H9 (cell line): Measurements from ENCODE around the gene ZNF547. TPM values are rescaled to one million over a fixed set of nuclear protein-coding genes. Genes with fewer than 3 reads are reported as not detected.

Source experiments
- DNase-seq: peaks from one replicate; pipeline ENCODE4 v3.0.0-alpha.2; 2017
- H2AFZ ChIP-seq: one replicate; pipeline ENCODE4 v1.6.1; 2013; ENCODE audit warnings: mild to moderate bottlenecking, low read length, control low read depth, moderate library complexity
- H2AK5ac ChIP-seq: 2 replicates; pipeline ENCODE4 v1.6.1; 2013; ENCODE audit warnings: low read length, control low read depth, mixed read lengths; ENCODE audit not compliant: insufficient read length
- H2BK120ac ChIP-seq: one replicate; pipeline ENCODE4 v1.6.1; 2013; ENCODE audit warnings: low read depth, mild to moderate bottlenecking, low read length, control low read depth, inconsistent platforms; ENCODE audit not compliant: poor library complexity, severe bottlenecking
- H2BK12ac ChIP-seq: 2 replicates; pipeline ENCODE4 v1.6.1; 2013; ENCODE audit warnings: low read length, control low read depth, mixed read lengths, low read depth; ENCODE audit not compliant: insufficient read length
- H2BK15ac ChIP-seq: 2 replicates; pipeline ENCODE4 v1.6.1; 2013; ENCODE audit warnings: low read depth, low read length, control low read depth
- H2BK20ac ChIP-seq: one replicate; pipeline ENCODE4 v1.6.1; 2013; ENCODE audit warnings: low read depth, mild to moderate bottlenecking, low read length, control low read depth, inconsistent platforms; ENCODE audit not compliant: poor library complexity, severe bottlenecking
- H2BK5ac ChIP-seq: 2 replicates; pipeline ENCODE4 v1.6.1; 2013; ENCODE audit warnings: low read length, control low read depth, mixed read lengths; ENCODE audit not compliant: insufficient read length
- H3K14ac ChIP-seq: 2 replicates; pipeline ENCODE4 v1.6.1; 2013; ENCODE audit warnings: low read length, control low read depth; ENCODE audit not compliant: insufficient read depth
- H3K18ac ChIP-seq: 2 replicates; pipeline ENCODE4 v1.6.1; 2013; ENCODE audit warnings: low read depth, mild to moderate bottlenecking, mixed read lengths, low read length, control low read depth; ENCODE audit not compliant: insufficient read length
- H3K23ac ChIP-seq: 2 replicates; pipeline ENCODE4 v1.6.1; 2013; ENCODE audit warnings: low read length, control low read depth, mixed read lengths, low read depth; ENCODE audit not compliant: insufficient read length
- H3K23me2 ChIP-seq: 2 replicates; pipeline ENCODE4 v1.6.1; 2013; ENCODE audit warnings: low read depth, mild to moderate bottlenecking, mixed read lengths, low read length, control low read depth; ENCODE audit not compliant: insufficient read length, poor library complexity, severe bottlenecking
- H3K27ac ChIP-seq: 2 replicates; pipeline ENCODE4 v1.5.1; 2013; ENCODE audit warnings: low read length, control low read depth, mixed read lengths, low read depth; ENCODE audit not compliant: insufficient read length
- H3K27me3 ChIP-seq: 2 replicates; pipeline ENCODE4 v1.6.1; 2013; ENCODE audit warnings: low read length, control low read depth, inconsistent platforms; ENCODE audit not compliant: insufficient read depth
- H3K4ac ChIP-seq: 2 replicates; pipeline ENCODE4 v1.6.1; 2013; ENCODE audit warnings: low read depth, mild to moderate bottlenecking, control low read depth, inconsistent platforms, low read length, moderate library complexity
- H3K4me1 ChIP-seq: 2 replicates; pipeline ENCODE4 v1.6.1; 2013; ENCODE audit warnings: low read length, control low read depth, inconsistent platforms; ENCODE audit not compliant: insufficient read depth
- H3K4me2 ChIP-seq: 2 replicates; pipeline ENCODE4 v1.6.1; 2013; ENCODE audit warnings: low read length, control low read depth, mixed read lengths; ENCODE audit not compliant: insufficient read length, insufficient read depth
- H3K56ac ChIP-seq: 2 replicates; pipeline ENCODE4 v1.6.1; 2013; ENCODE audit warnings: low read depth, mild to moderate bottlenecking, mixed read lengths, low read length, control low read depth; ENCODE audit not compliant: insufficient read length
- H3K79me1 ChIP-seq: 2 replicates; pipeline ENCODE4 v1.6.1; 2013; ENCODE audit warnings: low read depth, mild to moderate bottlenecking, moderate library complexity, low read length, control low read depth, inconsistent platforms; ENCODE audit not compliant: insufficient read depth, poor library complexity, severe bottlenecking
- H3K79me2 ChIP-seq: 2 replicates; pipeline ENCODE4 v1.6.1; 2013; ENCODE audit warnings: low read length, control low read depth, inconsistent platforms; ENCODE audit not compliant: insufficient read depth
- H3K9ac ChIP-seq: 2 replicates; pipeline ENCODE4 v1.6.1; 2013; ENCODE audit warnings: low read length, control low read depth, mixed read lengths; ENCODE audit not compliant: insufficient read length; ENCODE audit errors: extremely low read depth
- H3K9me3 ChIP-seq: one replicate; pipeline ENCODE4 v1.6.1; 2013; ENCODE audit warnings: low read depth, low read length, inconsistent platforms; ENCODE audit not compliant: control insufficient read depth
- H3T11ph ChIP-seq: one replicate; pipeline ENCODE4 v1.6.1; 2013; ENCODE audit warnings: mild to moderate bottlenecking, low read length, control low read depth, inconsistent platforms
- H4K20me1 ChIP-seq: one replicate; pipeline ENCODE4 v1.6.1; 2013; ENCODE audit not compliant: control insufficient read depth, insufficient read length, insufficient read depth
- H4K5ac ChIP-seq: 2 replicates; pipeline ENCODE4 v1.6.1; 2013; ENCODE audit warnings: low read depth, mild to moderate bottlenecking, mixed read lengths, low read length, control low read depth; ENCODE audit not compliant: insufficient read length
- H4K8ac ChIP-seq: replicated peaks from 2 replicates; pipeline ENCODE4 v1.6.1; 2013; ENCODE audit warnings: low read length, control low read depth, mixed read lengths, low read depth; ENCODE audit not compliant: insufficient read length
- H4K91ac ChIP-seq: 2 replicates; pipeline ENCODE4 v1.6.1; 2013; ENCODE audit warnings: low read depth, mild to moderate bottlenecking, moderate library complexity, mixed read lengths, low read length, control low read depth; ENCODE audit not compliant: insufficient read length
- H3K27ac Mint-ChIP-seq, 3 experiments: 2 replicates in 2 of 3; 3 replicates in 1 of 3; pipeline ENCODE4 v1.8.0; 2020 to 2021; ENCODE audit warnings: mixed read lengths in 3 of 3, mild to moderate bottlenecking in 1 of 3, moderate library complexity in 1 of 3
- H3K27me3 Mint-ChIP-seq: 2 replicates; pipeline ENCODE4 v1.8.0; 2021; ENCODE audit warnings: low read depth, mild to moderate bottlenecking, moderate library complexity, mixed read lengths
- H3K36me3 Mint-ChIP-seq, 3 experiments: 2 replicates in 2 of 3; 3 replicates in 1 of 3; pipeline ENCODE4 v1.8.0; 2020 to 2021; ENCODE audit warnings: low read depth in 3 of 3, mixed read lengths in 3 of 3; ENCODE audit not compliant: insufficient read depth in 1 of 3
- H3K4me1 Mint-ChIP-seq, 2 experiments: 2 replicates each; pipeline ENCODE4 v1.8.0; 2020; ENCODE audit warnings: mixed read lengths in 2 of 2
- H3K4me3 Mint-ChIP-seq, 2 experiments: 2 replicates in 1 of 2; 3 replicates in 1 of 2; pipeline ENCODE4 v1.8.0; 2020 to 2021; ENCODE audit warnings: mild to moderate bottlenecking in 2 of 2, mixed read lengths in 2 of 2, moderate library complexity in 1 of 2
- H3K9me3 Mint-ChIP-seq, 2 experiments: 2 replicates in 1 of 2; 3 replicates in 1 of 2; pipeline ENCODE4 v1.8.0; 2020; ENCODE audit warnings: mild to moderate bottlenecking in 2 of 2, mixed read lengths in 2 of 2, moderate library complexity in 1 of 2
- WGBS: extraction: QIAGEN DNeasy Blood & Tissue Kit; methylation state at CpG from one replicate; pipeline ENCODE4 v1.1.7; 2013; ENCODE audit warnings: missing lambda C conversion rate, low lambda C conversion rate, mixed read lengths; ENCODE audit not compliant: insufficient read length; ENCODE audit errors: extremely low coverage; 5-methylcytosine and 5-hydroxymethylcytosine counted together
- total RNA-seq: library from RNA; stranded (reverse); gene quantifications from 2 replicates; pipeline ENCODE4 v1.2.1, GENCODE V29; 2021
- TF ChIP-seq, protein P1 (sequence below): fragments of 200-600 bp; sonication (generic); conservative IDR thresholded peaks from 3 replicates; pipeline ENCODE4 v1.8.0; 2021; ENCODE audit warnings: antibody characterized with exemption, mild to moderate bottlenecking

Gene ZNF547
- total RNA-seq, 1 experiment from 2014 or later, result 3.8 TPM

- no peak overlapping the region for H2BK15ac ChIP-seq
- DNase-seq, result no peak
- no peak overlapping the region for H2BK20ac ChIP-seq
- no peak overlapping the region for H2AFZ ChIP-seq
- H3K27ac ChIP-seq, result no peak overlapping the region
- no peak overlapping the region for H4K91ac ChIP-seq
- H3K56ac ChIP-seq, result no peak overlapping the region
- H3K27ac Mint-ChIP-seq, result no peak overlapping the region
- H3K4me2 ChIP-seq, result no peak overlapping the region
- no peak overlapping the region for H4K8ac ChIP-seq
- H3K18ac ChIP-seq, result no peak overlapping the region
- H3K4me3 Mint-ChIP-seq, result no peak overlapping the region
- no peak overlapping the region for H3K9ac ChIP-seq
- no peaks in the 10 kb centered on the region; the same call in none of the 2 replicates for H3K27me3 Mint-ChIP-seq
- H3K9me3 ChIP-seq, result peaks cover 29% of the 10 kb centered on the region
- no peak overlapping the region for H2AK5ac ChIP-seq
- H3T11ph ChIP-seq, result no peak overlapping the region
- no peaks in the 10 kb centered on the region for H3K4me1 Mint-ChIP-seq
- H3K14ac ChIP-seq, result no peak overlapping the region
- no peaks in the 10 kb centered on the region for H3K4me1 ChIP-seq
- H3K27me3 ChIP-seq, result no peaks in the 10 kb centered on the region
- H2BK5ac ChIP-seq, result no peak overlapping the region
- no CpG with 5 or more reads among the region's 3 CpGs for WGBS
- H3K4ac ChIP-seq, result no peak overlapping the region
- H4K20me1 ChIP-seq, result no peaks in the 10 kb centered on the region
- no peaks in the 10 kb centered on the region for H3K79me2 ChIP-seq
- no peak overlapping the region for H3K23ac ChIP-seq
- peaks cover 49 to 56% of the 10 kb centered on the region in 2 experiments for H3K9me3 Mint-ChIP-seq
- H3K23me2 ChIP-seq, result no peaks in the 10 kb centered on the region
- H3K36me3 Mint-ChIP-seq, result peaks cover 48 to 63% (median 59%) of the 10 kb centered on the region in 3 experiments
- TF ChIP-seq, protein P1, sequence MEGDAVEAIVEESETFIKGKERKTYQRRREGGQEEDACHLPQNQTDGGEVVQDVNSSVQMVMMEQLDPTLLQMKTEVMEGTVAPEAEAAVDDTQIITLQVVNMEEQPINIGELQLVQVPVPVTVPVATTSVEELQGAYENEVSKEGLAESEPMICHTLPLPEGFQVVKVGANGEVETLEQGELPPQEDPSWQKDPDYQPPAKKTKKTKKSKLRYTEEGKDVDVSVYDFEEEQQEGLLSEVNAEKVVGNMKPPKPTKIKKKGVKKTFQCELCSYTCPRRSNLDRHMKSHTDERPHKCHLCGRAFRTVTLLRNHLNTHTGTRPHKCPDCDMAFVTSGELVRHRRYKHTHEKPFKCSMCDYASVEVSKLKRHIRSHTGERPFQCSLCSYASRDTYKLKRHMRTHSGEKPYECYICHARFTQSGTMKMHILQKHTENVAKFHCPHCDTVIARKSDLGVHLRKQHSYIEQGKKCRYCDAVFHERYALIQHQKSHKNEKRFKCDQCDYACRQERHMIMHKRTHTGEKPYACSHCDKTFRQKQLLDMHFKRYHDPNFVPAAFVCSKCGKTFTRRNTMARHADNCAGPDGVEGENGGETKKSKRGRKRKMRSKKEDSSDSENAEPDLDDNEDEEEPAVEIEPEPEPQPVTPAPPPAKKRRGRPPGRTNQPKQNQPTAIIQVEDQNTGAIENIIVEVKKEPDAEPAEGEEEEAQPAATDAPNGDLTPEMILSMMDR, result no peak
- H3K79me1 ChIP-seq, result no peaks in the 10 kb centered on the region
- no peak overlapping the region for H2BK120ac ChIP-seq
- no peak overlapping the region for H2BK12ac ChIP-seq
- H4K5ac ChIP-seq, result no peak overlapping the region
Measured at GRCh38 chr19:57377498-57378146, 14.3 kb downstream of the ZNF547 start.
